SK-N-SH (cell line): ENCODE measurements around the gene MSH2. TPM values are rescaled to one million over a fixed set of nuclear protein-coding genes. Genes with fewer than 3 reads are reported as not detected.

Experiments
- CTCF ChIA-PET: fragments of 300-600, 350-600 bp; formaldehyde crosslinking; extraction: SDS; loops from one replicate; lab custom pipeline; 2021; lab: Yijun Ruan, JAX
- POLR2A ChIA-PET: fragments of 350-600 bp; sonication (Branson Sonifier 250); formaldehyde crosslinking; extraction: SDS; loops from one replicate; lab custom pipeline; 2020; ENCODE audit warnings: antibody characterized with exemption, inconsistent platforms; lab: Yijun Ruan, JAX
- DNase-seq: peaks from one replicate; pipeline ENCODE4 v3.0.0; 2012
- H2AFZ ChIP-seq: fragments of 200-600 bp; sonication (generic); 2 replicates; pipeline ENCODE4 v1.8.1; 2016; ENCODE audit warnings: antibody characterized with exemption, mild to moderate bottlenecking, low read depth
- H3F3A ChIP-seq: fragments of 200-600 bp; sonication (generic); replicated peaks from 2 replicates; pipeline ENCODE3; 2016; ENCODE audit warnings: antibody characterized with exemption, mild to moderate bottlenecking; ENCODE audit not compliant: insufficient read depth
- H3K27ac ChIP-seq, 2 experiments: fragments of 200-500 bp in 1 of 2; fragments of 200-600 bp in 1 of 2; sonication (Bioruptor generic) in 1 of 2; sonication (generic), shearing (Covaris generic) in 1 of 2; 2 replicates each; pipeline versions ENCODE4 v1.5.1 to v1.6.1; 2014 to 2016; ENCODE audit warnings: low read depth in 2 of 2, inconsistent platforms in 1 of 2, low read length in 1 of 2, mild to moderate bottlenecking in 1 of 2, mixed read lengths in 1 of 2
- H3K27me3 ChIP-seq: fragments of 200-600 bp; sonication (generic), shearing (Covaris generic); 2 replicates; pipeline ENCODE4 v1.6.1; 2016; ENCODE audit warnings: mixed run types; ENCODE audit not compliant: insufficient read depth
- H3K36me3 ChIP-seq, 2 experiments: fragments of 200-500 bp in 1 of 2; fragments of 200-600 bp in 1 of 2; sonication (Bioruptor generic) in 1 of 2; sonication (generic) in 1 of 2; replicated peaks in 1 of 2; 2 replicates each; pipeline versions ENCODE3 to v1.5.1; 2014 to 2016; ENCODE audit warnings: low read length in 1 of 2, mild to moderate bottlenecking in 1 of 2; ENCODE audit not compliant: insufficient read depth in 2 of 2, control insufficient read depth in 1 of 2
- H3K4me1 ChIP-seq, 2 experiments: fragments of 200-500 bp in 1 of 2; fragments of 200-600 bp in 1 of 2; sonication (Bioruptor generic) in 1 of 2; sonication (generic), shearing (Covaris generic) in 1 of 2; 2 replicates each; pipeline versions ENCODE4 v1.5.1 to v1.6.1; 2014 to 2016; ENCODE audit warnings: low read depth in 1 of 2, low read length in 1 of 2, mixed run types in 1 of 2; ENCODE audit not compliant: insufficient read depth in 2 of 2, control insufficient read depth in 1 of 2
- H3K4me2 ChIP-seq: fragments of 200-600 bp; sonication (generic), shearing (Covaris generic); 2 replicates; pipeline ENCODE4 v1.6.1; 2017; ENCODE audit warnings: mixed run types
- H3K4me3 ChIP-seq, 2 experiments: fragments of 200-500 bp in 1 of 2; fragments of 200-600 bp in 1 of 2; sonication (Bioruptor generic) in 1 of 2; sonication (generic), shearing (Covaris generic) in 1 of 2; 2 replicates each; pipeline versions ENCODE4 v1.5.1 to v1.8.1; 2014 to 2016; ENCODE audit warnings: low read depth in 2 of 2, inconsistent platforms in 1 of 2, low read length in 1 of 2, mild to moderate bottlenecking in 1 of 2, mixed read lengths in 1 of 2, moderate library complexity in 1 of 2
- H3K79me2 ChIP-seq: fragments of 200-600 bp; sonication (generic); 2 replicates; pipeline ENCODE4 v1.8.1; 2017; ENCODE audit warnings: mild to moderate bottlenecking; ENCODE audit not compliant: insufficient read depth
- H3K9ac ChIP-seq: fragments of 200-600 bp; sonication (generic); 2 replicates; pipeline ENCODE4 v1.6.1; 2017; ENCODE audit warnings: mixed run types
- H3K9me2 ChIP-seq: fragments of 200-600 bp; sonication (generic); 2 replicates; pipeline ENCODE4 v1.6.1; 2017; ENCODE audit warnings: mixed run types
- H3K9me3 ChIP-seq: fragments of 200-600 bp; sonication (generic); 2 replicates; pipeline ENCODE4 v1.6.1; 2017; ENCODE audit warnings: mixed run types, mild to moderate bottlenecking, moderate library complexity
- H4K20me1 ChIP-seq: fragments of 200-600 bp; sonication (generic); 2 replicates; pipeline ENCODE4 v1.6.1; 2017; ENCODE audit warnings: mild to moderate bottlenecking, mixed run types; ENCODE audit not compliant: insufficient read depth
- CHD2 ChIP-seq: fragments of 150-350 bp; IDR thresholded peaks from 2 replicates; pipeline ENCODE4 v1.6.1; 2018; ENCODE audit warnings: low read length; ENCODE audit not compliant: partially characterized antibody
- GATA2 ChIP-seq: sonication (generic); formaldehyde crosslinking; IDR thresholded peaks from 2 replicates; pipeline ENCODE4 v1.5.0; 2020; ENCODE audit warnings: mild to moderate bottlenecking, missing genetic modification reagents
- MEF2A ChIP-seq: IDR thresholded peaks from 2 replicates; pipeline ENCODE4 v1.4.0; 2012; ENCODE audit warnings: low read depth, borderline replicate concordance
- MXI1 ChIP-seq: IDR thresholded peaks from 2 replicates; pipeline ENCODE4 v1.6.1; 2012; ENCODE audit warnings: mild to moderate bottlenecking, low read depth, low read length, improper control_type of control experiment
- NRF1 ChIP-seq: IDR thresholded peaks from 2 replicates; pipeline ENCODE4 v1.6.1; 2012; ENCODE audit warnings: low read depth, mild to moderate bottlenecking, low read length
- RFX5 ChIP-seq: IDR thresholded peaks from 2 replicates; pipeline ENCODE4 v1.6.1; 2012; ENCODE audit warnings: mild to moderate bottlenecking, improper control_type of control experiment, low read length
- RXRA ChIP-seq: IDR thresholded peaks from 2 replicates; pipeline ENCODE4 v1.4.0; 2012; ENCODE audit warnings: low read depth, mild to moderate bottlenecking, borderline replicate concordance
- SMC3 ChIP-seq: IDR thresholded peaks from 2 replicates; pipeline ENCODE4 v1.6.1; 2012; ENCODE audit warnings: low read depth, low read length, improper control_type of control experiment
- TAF1 ChIP-seq: IDR thresholded peaks from 2 replicates; pipeline ENCODE4 v1.6.1; 2012; ENCODE audit warnings: low read depth, mild to moderate bottlenecking, low read length, moderate library complexity, borderline replicate concordance
- YY1 ChIP-seq: IDR thresholded peaks from 2 replicates; pipeline ENCODE4 v1.4.0; 2012; ENCODE audit warnings: low read depth, mild to moderate bottlenecking
- WGBS: methylation state at CpG from one replicate; pipeline ENCODE4 v1.1.6; 2017; ENCODE audit warnings: low lambda C conversion rate; 5-methylcytosine and 5-hydroxymethylcytosine counted together
- polyA plus RNA-seq, 3 experiments: library from polyadenylated mRNA; depleted of rRNA; stranded (reverse); fragments of >200 nt; gene quantifications; 2 replicates each; pipeline ENCODE4 v1.2.3, GENCODE V29; 2012
- TF ChIP-seq, protein P1 (sequence below): fragments of 150-350 bp; IDR thresholded peaks from 2 replicates; pipeline ENCODE4 v1.6.1; 2017; ENCODE audit warnings: antibody characterized with exemption, low read length, low read depth, borderline replicate concordance
- TF ChIP-seq, protein P2 (sequence below): fragments of 200-600 bp; sonication (generic); IDR thresholded peaks from 2 replicates; pipeline ENCODE4 v1.6.1; 2017; ENCODE audit warnings: antibody characterized with exemption, mild to moderate bottlenecking, moderate library complexity
- TF ChIP-seq, protein P3 (sequence below): fragments of 150-350 bp; IDR thresholded peaks from 2 replicates; pipeline ENCODE4 v1.6.1; 2016; ENCODE audit warnings: mild to moderate bottlenecking, low read depth, low read length

MSH2 gene
- polyA plus RNA-seq, 1 of the 3 experiments (the other 2 are of a cell fraction) = 13.7 TPM

DNA sequence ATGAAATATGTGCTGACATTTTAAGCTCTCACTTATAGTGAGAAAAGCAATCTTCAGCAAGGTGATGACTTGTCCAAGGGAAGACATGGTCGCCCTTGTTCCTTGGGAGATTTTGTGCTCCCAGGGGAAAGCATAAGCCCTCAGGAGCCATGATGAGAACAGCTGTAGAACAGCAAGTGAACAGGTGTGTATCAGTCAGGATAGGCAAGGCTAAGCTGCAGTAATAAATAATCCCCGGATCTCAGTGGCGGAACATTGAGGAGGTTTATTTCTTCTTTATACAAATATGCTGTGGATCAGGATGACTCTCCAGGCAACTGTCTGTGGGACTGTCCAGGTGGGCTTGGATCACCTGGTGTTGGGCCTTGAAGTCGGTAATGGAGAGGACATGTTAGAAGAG lies 103.1 kb downstream of the MSH2 start:
- Histone ChIP-seq H3K4me3 (no peak overlapping the region), H3K27me3 (0 out of 2 replicates have a peak, but pooled peaks cover 3% of the 10 kb centered on the region), H4K20me1 (no peaks in the 10 kb centered on the region), H3K27ac (no peak overlapping the region), H2AFZ (no peak overlapping the region), H3K9me2 (no peaks in the 10 kb centered on the region), H3K79me2 (no peaks in the 10 kb centered on the region), H3K36me3 (no peaks in the 10 kb centered on the region), H3F3A (no peaks in the 10 kb centered on the region), H3K9ac (no peak overlapping the region), H3K9me3 (no peaks in the 10 kb centered on the region), H3K4me1 (peaks cover 0 to 10% of the 10 kb centered on the region in 2 experiments; a peak in 1 of 4 replicates), H3K4me2 (no peak overlapping the region)
- ChIA-PET POLR2A (no interaction called here), CTCF (interaction anchor here (0.7 to 1.9 kb wide), 2 partner anchors 15 to 262 kb away, joined by 3 to 7 read pairs; no protein-coding TSS in a partner anchor)
- WGBS = 54% methylated on average over 4 of the region's 4 CpGs
- no peak for TF ChIP-seq SMC3
- TF ChIP-seq, protein P1, sequence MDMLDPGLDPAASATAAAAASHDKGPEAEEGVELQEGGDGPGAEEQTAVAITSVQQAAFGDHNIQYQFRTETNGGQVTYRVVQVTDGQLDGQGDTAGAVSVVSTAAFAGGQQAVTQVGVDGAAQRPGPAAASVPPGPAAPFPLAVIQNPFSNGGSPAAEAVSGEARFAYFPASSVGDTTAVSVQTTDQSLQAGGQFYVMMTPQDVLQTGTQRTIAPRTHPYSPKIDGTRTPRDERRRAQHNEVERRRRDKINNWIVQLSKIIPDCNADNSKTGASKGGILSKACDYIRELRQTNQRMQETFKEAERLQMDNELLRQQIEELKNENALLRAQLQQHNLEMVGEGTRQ = no peak
- no peak for TF ChIP-seq RXRA
- no peak for TF ChIP-seq GATA2 (CRISPR knock-in tag)
- no peak for TF ChIP-seq MEF2A
- TF ChIP-seq MXI1 = no peak
- TF ChIP-seq CHD2 = no peak
- TF ChIP-seq, protein P2, sequence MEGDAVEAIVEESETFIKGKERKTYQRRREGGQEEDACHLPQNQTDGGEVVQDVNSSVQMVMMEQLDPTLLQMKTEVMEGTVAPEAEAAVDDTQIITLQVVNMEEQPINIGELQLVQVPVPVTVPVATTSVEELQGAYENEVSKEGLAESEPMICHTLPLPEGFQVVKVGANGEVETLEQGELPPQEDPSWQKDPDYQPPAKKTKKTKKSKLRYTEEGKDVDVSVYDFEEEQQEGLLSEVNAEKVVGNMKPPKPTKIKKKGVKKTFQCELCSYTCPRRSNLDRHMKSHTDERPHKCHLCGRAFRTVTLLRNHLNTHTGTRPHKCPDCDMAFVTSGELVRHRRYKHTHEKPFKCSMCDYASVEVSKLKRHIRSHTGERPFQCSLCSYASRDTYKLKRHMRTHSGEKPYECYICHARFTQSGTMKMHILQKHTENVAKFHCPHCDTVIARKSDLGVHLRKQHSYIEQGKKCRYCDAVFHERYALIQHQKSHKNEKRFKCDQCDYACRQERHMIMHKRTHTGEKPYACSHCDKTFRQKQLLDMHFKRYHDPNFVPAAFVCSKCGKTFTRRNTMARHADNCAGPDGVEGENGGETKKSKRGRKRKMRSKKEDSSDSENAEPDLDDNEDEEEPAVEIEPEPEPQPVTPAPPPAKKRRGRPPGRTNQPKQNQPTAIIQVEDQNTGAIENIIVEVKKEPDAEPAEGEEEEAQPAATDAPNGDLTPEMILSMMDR = no peak
- no peak for TF ChIP-seq TAF1
- no peak for TF ChIP-seq YY1
- DNase-seq = no peak

DNA sequence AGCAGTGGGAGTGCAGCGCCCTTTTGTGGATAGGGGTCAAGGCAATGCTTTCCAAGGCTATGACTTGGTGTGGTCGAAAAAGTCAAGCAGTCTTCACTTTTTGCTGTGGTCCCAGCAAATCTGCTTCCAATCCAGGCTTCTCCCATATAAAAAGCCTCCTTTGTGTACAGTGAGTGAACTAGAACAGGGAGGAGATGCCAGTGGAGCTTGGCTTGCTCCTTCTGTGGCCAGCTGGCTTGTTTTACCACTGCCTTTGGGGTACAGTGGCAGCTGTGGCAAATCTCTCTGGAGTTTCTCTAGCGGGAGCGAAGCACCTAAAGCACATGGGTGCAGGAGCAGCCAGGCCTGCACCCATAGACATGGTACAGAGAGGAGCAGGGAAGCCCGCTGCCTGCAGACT lies 103.5 kb downstream of the MSH2 start:
- Histone ChIP-seq H3K9me2 (no peaks in the 10 kb centered on the region), H3F3A (no peaks in the 10 kb centered on the region), H3K9ac (no peak overlapping the region), H3K27me3 (0 out of 2 replicates have a peak, but pooled peaks cover 3% of the 10 kb centered on the region), H3K27ac (no peak overlapping the region), H3K4me2 (no peak overlapping the region), H3K36me3 (no peaks in the 10 kb centered on the region), H3K9me3 (no peaks in the 10 kb centered on the region), H2AFZ (no peak overlapping the region), H4K20me1 (no peaks in the 10 kb centered on the region), H3K4me1 (peaks cover 0 to 8% of the 10 kb centered on the region in 2 experiments; a peak in 1 of 4 replicates), H3K79me2 (no peaks in the 10 kb centered on the region), H3K4me3 (no peak overlapping the region)
- no peak for DNase-seq
- CTCF ChIA-PET = interaction anchor here (1.9 kb wide), 1 partner anchor 261 kb away, joined by 7 read pairs; no protein-coding TSS in a partner anchor
- POLR2A ChIA-PET = no interaction called here
- 53% methylated on average over 5 of the region's 5 CpGs for WGBS
- TF ChIP-seq, protein P2 = no peak
- TF ChIP-seq, protein P3, sequence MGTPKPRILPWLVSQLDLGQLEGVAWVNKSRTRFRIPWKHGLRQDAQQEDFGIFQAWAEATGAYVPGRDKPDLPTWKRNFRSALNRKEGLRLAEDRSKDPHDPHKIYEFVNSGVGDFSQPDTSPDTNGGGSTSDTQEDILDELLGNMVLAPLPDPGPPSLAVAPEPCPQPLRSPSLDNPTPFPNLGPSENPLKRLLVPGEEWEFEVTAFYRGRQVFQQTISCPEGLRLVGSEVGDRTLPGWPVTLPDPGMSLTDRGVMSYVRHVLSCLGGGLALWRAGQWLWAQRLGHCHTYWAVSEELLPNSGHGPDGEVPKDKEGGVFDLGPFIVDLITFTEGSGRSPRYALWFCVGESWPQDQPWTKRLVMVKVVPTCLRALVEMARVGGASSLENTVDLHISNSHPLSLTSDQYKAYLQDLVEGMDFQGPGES = no peak
- TF ChIP-seq NRF1 = no peak
- TF ChIP-seq RFX5 = no peak
